ENCODE results near the gene MCC.

DNA sequence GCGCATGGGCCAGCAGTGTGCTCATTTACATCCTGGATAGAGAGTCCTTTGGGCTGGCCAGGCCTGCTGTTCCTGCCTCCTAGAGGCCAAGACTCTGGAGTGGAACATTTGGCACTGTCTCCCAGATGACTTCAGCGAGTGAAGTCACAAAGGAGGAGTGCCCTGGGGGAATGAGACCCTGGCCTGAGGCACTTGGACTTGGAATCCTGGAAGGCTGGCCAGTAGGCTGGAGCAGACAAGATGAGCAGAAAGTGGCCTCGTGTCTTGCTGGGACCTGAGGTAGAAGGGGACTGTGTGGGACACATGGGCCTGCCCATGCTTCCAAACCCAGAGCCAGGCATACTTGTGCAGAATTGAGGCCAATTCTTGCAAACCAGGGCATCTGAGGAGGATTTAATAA, 53.4 kb downstream of the MCC start, which contains the start of gene TSSK1B:
- no peak for TF ChIP-seq ZNF175 (tag by site-specific recombination; IDR thresholded peaks at IDR 0.05)
- TF ChIP-seq, protein P1, sequence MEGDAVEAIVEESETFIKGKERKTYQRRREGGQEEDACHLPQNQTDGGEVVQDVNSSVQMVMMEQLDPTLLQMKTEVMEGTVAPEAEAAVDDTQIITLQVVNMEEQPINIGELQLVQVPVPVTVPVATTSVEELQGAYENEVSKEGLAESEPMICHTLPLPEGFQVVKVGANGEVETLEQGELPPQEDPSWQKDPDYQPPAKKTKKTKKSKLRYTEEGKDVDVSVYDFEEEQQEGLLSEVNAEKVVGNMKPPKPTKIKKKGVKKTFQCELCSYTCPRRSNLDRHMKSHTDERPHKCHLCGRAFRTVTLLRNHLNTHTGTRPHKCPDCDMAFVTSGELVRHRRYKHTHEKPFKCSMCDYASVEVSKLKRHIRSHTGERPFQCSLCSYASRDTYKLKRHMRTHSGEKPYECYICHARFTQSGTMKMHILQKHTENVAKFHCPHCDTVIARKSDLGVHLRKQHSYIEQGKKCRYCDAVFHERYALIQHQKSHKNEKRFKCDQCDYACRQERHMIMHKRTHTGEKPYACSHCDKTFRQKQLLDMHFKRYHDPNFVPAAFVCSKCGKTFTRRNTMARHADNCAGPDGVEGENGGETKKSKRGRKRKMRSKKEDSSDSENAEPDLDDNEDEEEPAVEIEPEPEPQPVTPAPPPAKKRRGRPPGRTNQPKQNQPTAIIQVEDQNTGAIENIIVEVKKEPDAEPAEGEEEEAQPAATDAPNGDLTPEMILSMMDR (tag by site-specific recombination; IDR thresholded peaks at IDR 0.05) = no peak
- no peak for TF ChIP-seq SP2 (tag by site-specific recombination; IDR thresholded peaks at IDR 0.05)
- no peak for TF ChIP-seq ZNF837 (tag by site-specific recombination; IDR thresholded peaks at IDR 0.05)
- no peak for TF ChIP-seq GLI4 (tag by site-specific recombination; IDR thresholded peaks at IDR 0.05)
- TF ChIP-seq, protein P2, sequence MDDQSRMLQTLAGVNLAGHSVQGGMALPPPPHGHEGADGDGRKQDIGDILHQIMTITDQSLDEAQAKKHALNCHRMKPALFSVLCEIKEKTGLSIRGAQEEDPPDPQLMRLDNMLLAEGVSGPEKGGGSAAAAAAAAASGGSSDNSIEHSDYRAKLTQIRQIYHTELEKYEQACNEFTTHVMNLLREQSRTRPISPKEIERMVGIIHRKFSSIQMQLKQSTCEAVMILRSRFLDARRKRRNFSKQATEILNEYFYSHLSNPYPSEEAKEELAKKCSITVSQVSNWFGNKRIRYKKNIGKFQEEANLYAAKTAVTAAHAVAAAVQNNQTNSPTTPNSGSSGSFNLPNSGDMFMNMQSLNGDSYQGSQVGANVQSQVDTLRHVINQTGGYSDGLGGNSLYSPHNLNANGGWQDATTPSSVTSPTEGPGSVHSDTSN (CRISPR knock-in tag; IDR thresholded peaks at IDR 0.05) = no peak
- TF ChIP-seq, protein P3, sequence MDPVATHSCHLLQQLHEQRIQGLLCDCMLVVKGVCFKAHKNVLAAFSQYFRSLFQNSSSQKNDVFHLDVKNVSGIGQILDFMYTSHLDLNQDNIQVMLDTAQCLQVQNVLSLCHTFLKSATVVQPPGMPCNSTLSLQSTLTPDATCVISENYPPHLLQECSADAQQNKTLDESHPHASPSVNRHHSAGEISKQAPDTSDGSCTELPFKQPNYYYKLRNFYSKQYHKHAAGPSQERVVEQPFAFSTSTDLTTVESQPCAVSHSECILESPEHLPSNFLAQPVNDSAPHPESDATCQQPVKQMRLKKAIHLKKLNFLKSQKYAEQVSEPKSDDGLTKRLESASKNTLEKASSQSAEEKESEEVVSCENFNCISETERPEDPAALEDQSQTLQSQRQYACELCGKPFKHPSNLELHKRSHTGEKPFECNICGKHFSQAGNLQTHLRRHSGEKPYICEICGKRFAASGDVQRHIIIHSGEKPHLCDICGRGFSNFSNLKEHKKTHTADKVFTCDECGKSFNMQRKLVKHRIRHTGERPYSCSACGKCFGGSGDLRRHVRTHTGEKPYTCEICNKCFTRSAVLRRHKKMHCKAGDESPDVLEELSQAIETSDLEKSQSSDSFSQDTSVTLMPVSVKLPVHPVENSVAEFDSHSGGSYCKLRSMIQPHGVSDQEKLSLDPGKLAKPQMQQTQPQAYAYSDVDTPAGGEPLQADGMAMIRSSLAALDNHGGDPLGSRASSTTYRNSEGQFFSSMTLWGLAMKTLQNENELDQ (tag by site-specific recombination; IDR thresholded peaks at IDR 0.05; ENCODE audit: low read depth) = no peak
- no peak for TF ChIP-seq ZNF274 (IDR thresholded peaks at IDR 0.05; ENCODE audit: low read length)
- TF ChIP-seq ZNF274 (tag by site-specific recombination; IDR thresholded peaks at IDR 0.05; ENCODE audit: borderline replicate concordance) = no peak
- no peak for TF ChIP-seq ZNF558 (tag by site-specific recombination; IDR thresholded peaks at IDR 0.05)
